ENCODE data around the gene HPSE.

The HPSE gene

DNA sequence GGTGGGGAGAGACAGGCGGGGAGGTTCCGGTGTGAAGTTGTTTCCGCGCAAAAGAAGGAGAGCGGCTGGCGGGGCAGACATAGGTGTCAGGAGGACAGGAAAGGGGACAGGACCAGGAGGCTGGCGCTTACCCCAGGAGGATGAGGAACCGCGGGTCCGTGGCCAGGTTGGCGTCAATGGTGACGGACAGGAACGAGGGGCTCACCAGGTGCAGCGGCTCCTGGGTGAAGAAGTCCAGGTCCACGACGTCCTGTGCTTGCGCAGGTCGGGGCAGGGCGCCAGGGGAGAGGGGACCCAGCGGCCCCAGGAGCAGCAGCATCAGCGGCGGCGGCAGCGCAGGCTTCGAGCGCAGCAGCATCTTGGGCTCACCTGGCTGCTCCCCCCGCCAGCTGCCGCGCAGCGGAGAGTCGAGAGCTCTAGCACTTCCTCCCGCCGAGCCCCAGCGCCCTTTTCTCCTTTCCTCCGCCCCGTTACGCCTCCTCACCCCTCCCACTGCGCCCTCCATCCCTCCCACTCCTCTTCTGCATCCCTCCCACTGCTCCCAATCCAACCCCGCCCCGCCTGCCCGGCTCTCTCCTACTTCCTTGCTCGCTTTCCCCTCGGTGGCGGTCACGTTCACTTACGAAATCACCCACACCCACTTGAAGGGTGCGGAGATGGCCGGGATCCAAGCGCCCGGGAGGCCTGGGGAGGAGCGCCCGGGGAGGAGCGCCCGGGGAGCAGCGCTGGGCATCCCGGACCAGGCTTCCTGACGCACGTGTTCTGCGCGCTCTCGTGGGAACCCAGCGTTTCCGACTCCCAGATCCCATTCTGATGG, at the start of gene HPSE:
TSS of gene HPSE (minus strand) at position 424 of the 817 bp plus-strand sequence. CDS start at position 358, 66 bp downstream.
- peak; percentile 61 for DNase-seq

- DNase-seq, result no peak
Observed at GRCh38 chr4:83382850-83383249, 48.2 kb upstream of the HPSE start.

DNA sequence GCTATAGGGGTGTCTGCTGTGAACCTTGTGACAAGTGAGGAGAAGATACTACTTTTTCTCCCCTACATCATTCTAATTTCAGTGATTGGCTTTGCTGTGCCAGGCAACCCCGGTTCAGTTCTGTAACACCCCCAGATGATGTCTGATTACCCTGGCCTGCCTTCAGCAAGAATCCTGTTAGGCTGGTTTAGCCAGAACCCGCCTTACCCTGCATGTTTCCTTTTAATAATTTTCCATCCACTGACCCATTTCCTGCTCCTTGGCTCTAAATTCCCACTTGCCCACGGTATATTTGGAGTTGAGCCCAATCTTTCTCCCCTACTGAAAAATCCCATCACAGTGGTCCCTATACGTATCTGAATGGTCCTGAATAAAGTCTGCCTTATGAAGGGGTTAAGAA, 46.5 kb upstream of the HPSE start:
- DNase-seq, result no peak

GRCh38 chr4:83378419-83378818, 43.8 kb upstream of the HPSE start:
- no peak for DNase-seq

- DNase-seq, result no peak
Observed at GRCh38 chr4:83372931-83373330, 38.3 kb upstream of the HPSE start.

DNA sequence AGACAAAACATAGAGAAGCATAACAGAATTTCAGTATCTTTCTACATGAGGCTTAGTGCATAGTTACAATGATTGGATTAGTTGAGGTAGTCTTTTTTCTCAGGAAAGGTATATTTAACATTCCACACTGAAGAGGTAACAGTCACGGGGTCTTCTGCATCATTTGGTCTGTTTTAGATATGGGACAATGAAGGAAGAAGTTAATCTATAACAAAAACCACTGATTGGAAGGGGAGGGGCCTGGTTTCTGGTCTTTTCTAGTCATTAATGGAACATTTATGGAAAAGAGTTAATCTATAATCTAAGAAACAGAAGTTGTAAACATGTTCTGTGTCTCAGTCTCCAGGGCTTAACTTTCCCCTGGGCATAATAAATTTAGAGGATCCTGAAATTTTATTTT, 37.3 kb upstream of the HPSE start:
- DNase-seq, result no peak

DNA sequence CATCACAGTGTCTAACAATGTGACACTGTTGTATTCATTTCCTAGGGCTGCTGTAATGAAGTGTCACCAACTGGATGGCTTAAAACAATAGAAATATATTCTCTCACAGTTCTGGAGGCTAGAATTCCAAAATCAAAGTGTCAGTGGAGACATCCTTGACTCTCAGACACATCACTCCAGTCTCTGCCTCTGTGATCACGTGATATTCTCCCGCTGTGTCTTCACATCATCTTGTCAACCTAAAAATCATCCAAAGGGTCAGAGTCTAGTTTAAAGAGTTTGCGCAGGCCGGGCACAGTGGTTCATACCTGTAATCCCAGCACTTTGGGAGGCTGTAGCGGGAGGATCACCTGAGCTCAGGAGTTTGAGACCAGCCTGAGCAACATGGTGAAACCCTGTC, 36.6 kb upstream of the HPSE start:
- no peak for DNase-seq

DNA sequence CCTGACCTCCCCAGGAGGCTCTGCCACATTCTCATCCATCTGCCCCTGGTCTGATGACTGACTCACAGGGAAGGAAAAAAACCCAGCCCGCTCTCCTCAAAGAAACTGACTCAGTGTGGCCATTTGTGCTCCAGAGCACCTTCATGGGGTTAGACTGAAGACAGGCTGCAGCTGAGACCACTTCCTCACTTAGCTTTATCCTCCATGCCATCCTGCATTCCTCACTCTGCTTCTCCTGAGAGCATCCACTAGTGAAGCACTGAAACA, 35.9 kb upstream of the HPSE start:
- DNase-seq, result no peak

GRCh38 chr4:83369831-83370639, 35.4 kb upstream of the HPSE start:
- no peak for DNase-seq

DNA sequence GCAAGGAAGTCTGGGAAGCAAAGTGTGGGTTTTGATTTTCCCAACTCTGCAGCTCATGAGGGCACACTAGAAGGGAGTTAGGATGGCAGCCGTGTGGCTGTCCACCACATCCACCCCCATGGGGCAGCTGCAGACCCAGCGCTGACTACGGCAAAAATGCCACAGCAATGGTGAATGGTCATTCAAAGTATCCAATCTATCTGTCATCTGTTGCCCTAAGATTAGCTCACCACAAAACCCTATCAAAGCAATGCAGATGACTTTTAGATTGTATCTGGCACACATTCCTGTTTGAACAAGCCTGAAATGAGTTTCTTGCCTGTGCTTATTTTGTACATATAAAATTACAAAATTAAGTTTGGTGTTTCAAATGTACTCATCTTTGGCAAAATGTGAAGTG, 29.7 kb upstream of the HPSE start:
- no peak for DNase-seq

DNA sequence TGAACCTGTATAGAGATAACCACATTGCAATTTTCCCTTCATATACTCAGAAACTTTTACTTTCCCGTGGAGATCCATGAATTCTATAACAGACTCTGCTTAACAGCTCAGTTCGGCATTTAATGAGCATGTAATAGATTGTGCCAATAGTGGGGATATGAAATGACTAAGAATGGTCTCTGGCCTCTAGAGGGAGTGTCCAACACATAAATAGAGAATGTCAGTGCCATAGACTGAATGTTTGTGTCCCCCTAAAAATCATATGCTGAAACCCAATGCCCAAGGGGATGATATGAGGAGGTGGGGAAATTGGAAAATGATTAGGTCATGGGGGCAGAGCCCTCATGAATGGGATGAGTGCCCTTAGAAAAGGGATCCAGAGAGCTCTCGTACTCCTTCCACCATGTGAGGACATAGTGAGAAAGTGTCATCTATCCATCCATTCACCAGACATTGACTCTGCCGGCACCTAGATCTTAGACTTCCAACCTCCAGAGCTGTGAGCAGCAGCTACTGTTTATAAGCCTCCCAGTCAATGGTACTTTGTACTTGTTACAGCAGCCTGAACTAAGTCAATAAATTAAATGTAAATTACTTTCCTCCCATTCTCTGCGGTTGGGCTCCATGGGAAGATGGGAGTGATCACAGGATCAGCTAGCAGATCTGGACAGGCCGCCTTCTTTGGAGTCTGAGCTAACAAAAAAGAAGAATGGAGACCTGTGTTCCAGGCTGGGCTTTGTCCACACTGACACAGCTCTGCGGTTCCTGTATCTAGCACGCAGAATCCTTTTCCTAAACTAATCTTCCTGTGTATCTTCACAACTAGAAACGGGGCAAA, 28.1 kb upstream of the HPSE start:
- DNase-seq, result no peak

- DNase-seq, result no peak
Observed at GRCh38 chr4:83361416-83362103, 26.9 kb upstream of the HPSE start.

- DNase-seq, result no peak
Observed at GRCh38 chr4:83360018-83360417, 25.4 kb upstream of the HPSE start.

- no peak for DNase-seq
Observed at GRCh38 chr4:83358410-83358809, 23.8 kb upstream of the HPSE start.

DNA sequence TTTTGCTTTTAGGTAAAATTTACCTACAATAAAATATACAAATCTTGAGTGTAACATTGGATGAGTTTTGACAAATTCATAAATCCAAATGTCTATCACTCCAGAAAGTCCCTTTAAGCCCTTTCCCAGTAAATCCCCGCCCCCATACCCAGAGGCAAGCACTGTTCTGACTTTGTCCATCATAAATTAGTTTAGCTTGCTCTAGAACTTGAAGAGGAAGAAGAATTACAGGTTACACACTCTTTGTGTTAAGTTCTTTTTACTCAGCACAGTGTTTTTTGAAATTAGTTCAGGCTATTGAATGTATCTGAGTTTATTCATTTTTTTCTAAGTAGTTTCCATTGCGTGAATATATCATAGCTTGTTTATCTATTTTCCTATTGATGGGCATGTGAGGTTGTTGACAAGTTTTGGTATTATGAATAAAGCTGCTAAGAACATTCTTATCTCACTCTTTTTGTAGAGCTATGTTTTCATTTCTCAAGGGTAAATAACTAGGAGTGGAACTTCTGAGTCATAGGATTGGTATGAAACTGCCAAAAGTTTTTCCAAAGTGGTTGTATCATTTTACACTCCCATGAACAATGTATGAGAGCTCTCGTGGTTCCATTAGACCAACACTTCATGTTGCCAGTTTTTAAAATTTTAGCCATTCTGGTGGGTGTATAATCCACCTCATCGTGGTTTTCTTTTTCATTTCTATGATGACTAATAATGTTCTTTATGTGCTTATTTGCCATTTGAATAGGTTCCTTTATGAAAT, 22.4 kb upstream of the HPSE start:
- peak; percentile 50 for DNase-seq

DNA sequence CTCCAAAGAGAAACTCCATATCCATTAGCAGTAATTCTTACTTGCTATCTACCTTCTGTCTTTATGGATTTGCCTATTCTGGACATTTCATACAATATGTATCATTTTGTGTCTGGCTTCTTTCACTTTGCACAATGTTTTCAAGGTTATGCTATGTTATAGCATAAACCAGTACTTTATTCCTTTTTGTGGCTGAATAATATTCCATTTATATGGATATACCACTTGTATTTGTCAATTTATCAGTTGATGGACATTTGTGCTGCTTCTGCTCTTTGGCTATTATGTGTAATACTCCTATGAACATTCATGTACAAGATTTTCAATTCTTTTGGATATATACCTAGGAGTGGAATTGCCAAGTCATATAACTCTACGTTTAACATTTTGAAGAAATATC, 18.9 kb upstream of the HPSE start:
- no peak for DNase-seq

GRCh38 chr4:83348074-83348473, 13.4 kb upstream of the HPSE start:
- no peak for DNase-seq

GRCh38 chr4:83342476-83342875, 7.8 kb upstream of the HPSE start:
- DNase-seq, result no peak

GRCh38 chr4:83340692-83341343, 6.2 kb upstream of the HPSE start:
- peak; percentile 42 for DNase-seq

DNA sequence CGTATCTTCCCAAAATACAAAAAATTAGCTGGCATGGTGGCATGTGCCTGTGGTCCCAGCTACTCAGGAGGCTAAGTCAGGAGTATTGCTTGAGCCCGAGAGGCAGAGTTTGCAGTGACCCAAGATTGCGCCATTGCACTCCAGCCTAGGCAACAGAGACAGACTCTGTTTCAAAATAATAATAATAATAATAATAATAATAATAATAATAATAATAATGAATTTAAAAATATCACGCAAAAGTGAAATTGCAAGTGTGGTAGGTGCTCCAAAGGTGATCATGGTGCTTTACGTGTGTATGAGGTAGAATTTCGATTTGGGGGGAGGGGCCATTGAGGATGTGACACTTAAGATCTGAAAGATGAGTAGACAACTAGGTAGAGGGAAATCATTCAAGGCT, 4.9 kb upstream of the HPSE start:
- DNase-seq, result no peak

DNA sequence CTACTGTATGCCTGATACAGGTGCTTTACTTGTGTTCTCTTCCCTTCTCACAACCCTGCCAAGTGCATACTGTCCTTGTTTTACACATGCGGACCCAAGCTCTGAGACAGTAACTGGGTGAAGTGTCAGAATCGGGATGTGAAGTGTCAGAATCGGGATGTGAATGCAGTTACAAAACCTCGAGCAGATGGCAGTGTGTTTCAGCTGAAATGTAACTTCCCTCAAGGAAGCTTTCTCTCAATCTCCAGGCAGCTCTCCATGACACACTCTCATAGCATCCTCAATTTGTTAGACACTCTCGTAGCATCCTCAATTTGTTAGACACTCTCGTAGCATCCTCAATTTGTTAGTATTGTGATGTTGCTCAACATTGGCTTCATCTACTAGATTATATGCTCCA, 1.1 kb upstream of the HPSE start:
- DNase-seq, result no peak

DNA sequence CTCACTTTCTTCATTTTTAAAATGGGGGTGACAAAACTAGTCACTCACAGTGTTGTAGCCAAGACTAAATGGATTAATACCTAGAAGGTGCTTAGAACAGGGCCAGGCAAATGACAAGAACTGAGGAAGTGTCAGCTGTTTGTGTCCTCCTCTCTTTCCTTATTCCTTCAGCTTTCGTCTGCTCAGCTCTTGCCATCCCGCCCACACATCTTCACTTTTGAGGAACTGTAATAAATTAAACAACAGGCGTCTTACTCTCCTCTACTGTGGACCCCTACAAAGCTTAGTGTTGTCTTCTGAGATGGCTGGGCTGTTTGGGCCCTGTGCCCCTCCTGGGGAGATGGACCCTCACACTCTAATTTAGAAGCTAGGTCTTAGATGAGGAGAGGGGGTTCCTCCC, 2.7 kb downstream of the HPSE start:
- DNase-seq, result no peak
